Fibroblast of mammary gland (primary cell): ENCODE data around the gene S100A14.

Experiments
- DNase-seq: peaks from one replicate; pipeline ENCODE4 v3.0.0-alpha.2; 2010; ENCODE audit warnings: low read depth
- H3K4me3 ChIP-seq: 2 replicates; pipeline ENCODE4 v1.5.1; 2011; ENCODE audit warnings: low read depth, mild to moderate bottlenecking, low read length, moderate library complexity; ENCODE audit not compliant: control insufficient read depth
- CTCF ChIP-seq: conservative IDR thresholded peaks from 2 replicates; pipeline ENCODE4 v1.5.1; 2011; ENCODE audit warnings: low read depth, low read length, inconsistent platforms; ENCODE audit not compliant: control insufficient read depth, insufficient read depth

Gene S100A14

DNA sequence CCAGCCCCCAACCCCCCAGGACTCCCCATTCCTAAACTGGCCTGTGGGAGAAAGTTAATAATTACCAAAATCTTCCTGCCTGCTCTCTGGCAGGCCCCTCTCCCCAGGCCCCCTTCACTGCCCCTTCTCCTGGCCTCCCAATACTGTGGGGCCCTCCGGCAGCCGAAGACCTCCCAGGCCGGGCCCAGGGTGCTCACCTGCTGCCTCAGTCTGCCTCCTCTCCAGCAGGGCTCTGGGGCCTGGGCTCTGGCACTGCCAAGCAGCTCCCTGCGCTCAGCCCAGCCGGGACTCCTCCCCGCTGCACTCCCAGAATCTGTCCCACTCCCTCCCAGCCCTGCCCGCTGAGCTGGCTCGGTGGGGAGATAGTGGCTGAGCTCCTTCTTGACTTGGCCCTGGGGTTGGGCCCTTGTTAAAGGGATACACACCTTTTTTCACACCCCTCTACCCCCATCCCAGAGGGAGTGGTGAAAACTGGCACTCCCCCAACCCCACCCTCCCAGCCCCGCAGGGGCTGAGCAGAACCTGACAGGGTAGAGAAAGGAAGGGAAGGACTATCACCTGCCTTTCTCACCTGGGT is 3.3 kb downstream of the S100A14 start, which contains the start of gene S100A16:
TSS of gene S100A16 (minus strand) at position 383 of the 577 bp plus-strand sequence. CDS start 4,986 bp downstream, outside the sequence.
- peak within 1 kb of the TSS; percentile 94 for H3K4me3 ChIP-seq
- peak; percentile 68 for DNase-seq
- TF ChIP-seq CTCF = no peak

DNA sequence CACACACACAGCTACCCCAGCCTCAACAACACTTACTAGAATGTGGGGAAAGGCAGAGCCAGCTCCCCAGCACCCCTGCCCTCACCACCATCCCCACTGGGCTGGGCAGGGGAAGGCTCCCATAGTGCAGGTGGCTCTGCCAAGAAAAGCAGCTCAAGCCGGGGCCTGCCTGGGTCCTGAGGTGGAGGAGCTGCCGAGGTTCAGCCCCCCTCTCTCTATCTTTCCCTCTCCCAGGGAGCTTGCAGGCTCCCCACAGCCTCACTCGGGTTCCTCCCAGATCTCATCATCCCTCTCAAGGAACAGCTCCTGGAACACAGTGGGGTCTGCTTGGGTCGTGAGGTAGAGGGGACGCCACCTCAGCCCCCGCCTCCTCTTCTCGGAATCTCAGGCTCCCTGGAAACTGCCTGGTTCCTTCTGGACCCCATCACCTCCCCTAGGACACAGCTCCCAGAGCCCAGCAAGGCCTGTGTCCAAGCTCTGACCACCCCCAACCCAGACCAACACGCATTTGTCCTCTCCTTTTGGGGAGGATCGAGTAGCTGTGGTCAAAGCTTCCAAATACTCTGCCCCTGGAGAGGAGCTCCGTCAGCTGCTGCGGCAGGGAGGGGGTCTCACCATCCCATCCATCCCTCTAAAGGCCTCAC is 3.9 kb downstream of the S100A14 start:
- no peak for DNase-seq
- TF ChIP-seq CTCF = no peak
- peak overlapping the region; percentile 94 for H3K4me3 ChIP-seq

GRCh38 chr1:153611356-153611755 is 4.8 kb downstream of the S100A14 start:
- no peak for TF ChIP-seq CTCF
- peak; percentile 55 for DNase-seq
- H3K4me3 ChIP-seq = peak overlapping the region; percentile 94

GRCh38 chr1:153610811-153611301 is 5.3 kb downstream of the S100A14 start:
- DNase-seq = peak; percentile 93
- no peak for TF ChIP-seq CTCF
- peak overlapping the region; percentile 94 for H3K4me3 ChIP-seq

- no peak for TF ChIP-seq CTCF
- H3K4me3 ChIP-seq = peak overlapping the region; percentile 94
- DNase-seq = peak; percentile 80
Observed at GRCh38 chr1:153610334-153610733, 5.8 kb downstream of the S100A14 start.

- peak overlapping the region; percentile 94 for H3K4me3 ChIP-seq
- TF ChIP-seq CTCF = no peak
- DNase-seq = no peak
Observed at GRCh38 chr1:153609585-153609907, 6.6 kb downstream of the S100A14 start.
